GM21367 (cell line): ENCODE measurements around the gene UHMK1.
"Not testable (repeated sequence)": the region's sequence is repeated elsewhere in the genome, so short reads cannot be mapped to it uniquely, and the experiment has no call there.

Experiments
- ATAC-seq: cut with Tn5 transposase; IDR thresholded peaks from one replicate; pipeline ENCODE4 v1.9.1; 2021; ENCODE audit not compliant: unreplicated experiment

Gene UHMK1

GRCh38 chr1:162497723-162498495 is at the start of gene UHMK1:
UHMK1 (plus strand) TSS chr1:162497818; CDS start chr1:162498001, 183 bp downstream.
- ATAC-seq = peak; percentile 94

GRCh38 chr1:162454361-162454760 is 43.3 kb upstream of the UHMK1 start:
- not testable (repeated sequence) for ATAC-seq

GRCh38 chr1:162456323-162456722 is 41.3 kb upstream of the UHMK1 start:
- ATAC-seq = no peak

- ATAC-seq = no peak
Measured at GRCh38 chr1:162458236-162458635, 39.4 kb upstream of the UHMK1 start.

GRCh38 chr1:162462425-162462824 is 35.2 kb upstream of the UHMK1 start:
- ATAC-seq = not testable (repeated sequence)

- ATAC-seq = no peak
Measured at GRCh38 chr1:162463021-162463420, 34.6 kb upstream of the UHMK1 start.

GRCh38 chr1:162466797-162467196 is 30.8 kb upstream of the UHMK1 start:
- ATAC-seq = no peak

GRCh38 chr1:162470216-162470615 is 27.4 kb upstream of the UHMK1 start:
- no peak for ATAC-seq

GRCh38 chr1:162471290-162471853 is 26.2 kb upstream of the UHMK1 start:
- no peak for ATAC-seq

GRCh38 chr1:162475089-162475488 is 22.5 kb upstream of the UHMK1 start:
- ATAC-seq = no peak

- no peak for ATAC-seq
Measured at GRCh38 chr1:162475539-162476185, 22.0 kb upstream of the UHMK1 start.

GRCh38 chr1:162476620-162477019 is 21.0 kb upstream of the UHMK1 start:
- ATAC-seq = no peak

GRCh38 chr1:162485236-162485635 is 12.4 kb upstream of the UHMK1 start:
- no peak for ATAC-seq

GRCh38 chr1:162487241-162487640 is 10.4 kb upstream of the UHMK1 start:
- ATAC-seq = no peak

GRCh38 chr1:162488219-162488618 is 9.4 kb upstream of the UHMK1 start:
- no peak for ATAC-seq

GRCh38 chr1:162495531-162496233 is 1.9 kb upstream of the UHMK1 start:
- ATAC-seq = not testable (repeated sequence)

- ATAC-seq = no peak
Measured at GRCh38 chr1:162497104-162497722, 405 bp upstream of the UHMK1 start.

- ATAC-seq = peak; percentile 26
Measured at GRCh38 chr1:162498496-162498810, 835 bp downstream of the UHMK1 start.

GRCh38 chr1:162500805-162501204 is 3.2 kb downstream of the UHMK1 start:
- no peak for ATAC-seq

GRCh38 chr1:162502077-162502476 is 4.5 kb downstream of the UHMK1 start:
- ATAC-seq = no peak

- ATAC-seq = no peak
Measured at GRCh38 chr1:162502928-162503327, 5.3 kb downstream of the UHMK1 start.
